SK-N-SH treated with all-trans-retinoic acid at 6 μM for 48 hours (cell line): ENCODE measurements around the gene SPATA20.

Source experiments
- ATAC-seq: fragments of 200-7000 bp; cut with Tn5 transposase; 3 replicates; pipeline ENCODE4 v1.9.1; 2020; ENCODE audit warnings: mild to moderate bottlenecking, moderate library complexity
- ARNTL ChIP-seq: fragments of 450-650 bp; formaldehyde crosslinking; IDR thresholded peaks from 2 replicates; pipeline ENCODE4 v1.5.0; 2020; ENCODE audit warnings: low read depth, mild to moderate bottlenecking, moderate library complexity, borderline replicate concordance
- BACH2 ChIP-seq: fragments of 250-450 bp; sonication (Bioruptor Pico); IDR thresholded peaks from 2 replicates; pipeline ENCODE4 v1.9.0; 2021; ENCODE audit warnings: mild to moderate bottlenecking, borderline replicate concordance
- CREB5 ChIP-seq: fragments of 250-450 bp; sonication (Bioruptor Pico); IDR thresholded peaks from 2 replicates; pipeline ENCODE4 v1.5.1; 2020; ENCODE audit warnings: low read depth, mild to moderate bottlenecking, moderate library complexity
- CSDC2 ChIP-seq: fragments of 250-450 bp; sonication (Bioruptor Pico); IDR thresholded peaks from 2 replicates; pipeline ENCODE4 v1.5.0; 2020; ENCODE audit warnings: mild to moderate bottlenecking, moderate library complexity
- ESRRG ChIP-seq: fragments of 250-450 bp; sonication (Bioruptor Pico); IDR thresholded peaks from 2 replicates; pipeline ENCODE4 v1.6.1; 2021; ENCODE audit warnings: mild to moderate bottlenecking
- GLIS3 ChIP-seq: fragments of 250-450 bp; sonication (Bioruptor Pico); IDR thresholded peaks from 2 replicates; pipeline ENCODE4 v1.5.0; 2020; ENCODE audit warnings: mild to moderate bottlenecking, moderate library complexity
- OSR1 ChIP-seq: fragments of 250-450 bp; sonication (Bioruptor Pico); IDR thresholded peaks from 2 replicates; pipeline ENCODE4 v1.8.0; 2022; ENCODE audit warnings: moderate library complexity, mild to moderate bottlenecking, inconsistent platforms
- PATZ1 ChIP-seq: fragments of 250-450 bp; sonication (Bioruptor Pico); IDR thresholded peaks from 2 replicates; pipeline ENCODE4 v1.8.0; 2020; ENCODE audit warnings: mild to moderate bottlenecking, moderate library complexity, borderline replicate concordance
- RARB ChIP-seq: fragments of 250-450 bp; sonication (Bioruptor Pico); IDR thresholded peaks from 2 replicates; pipeline ENCODE4 v1.8.0; 2021; ENCODE audit warnings: mild to moderate bottlenecking, moderate library complexity
- TCF4 ChIP-seq: fragments of 250-450 bp; sonication (Bioruptor Pico); IDR thresholded peaks from 2 replicates; pipeline ENCODE4 v1.8.0; 2021; ENCODE audit warnings: mild to moderate bottlenecking, moderate library complexity, borderline replicate concordance
- TOX ChIP-seq: fragments of 250-450 bp; sonication (Bioruptor Pico); IDR thresholded peaks from 2 replicates; pipeline ENCODE4 v1.8.0; 2021; ENCODE audit warnings: mild to moderate bottlenecking, moderate library complexity, borderline replicate concordance
- ZC3H10 ChIP-seq: fragments of 250-450 bp; sonication (Bioruptor Pico); IDR thresholded peaks from 2 replicates; pipeline ENCODE4 v1.5.1; 2021; ENCODE audit warnings: mild to moderate bottlenecking, moderate library complexity
- ZFP3 ChIP-seq: fragments of 250-450 bp; sonication (Bioruptor Pico); IDR thresholded peaks from 2 replicates; pipeline ENCODE4 v1.5.0; 2020; ENCODE audit warnings: mild to moderate bottlenecking, moderate library complexity
- ZFP30 ChIP-seq: fragments of 450-650 bp; formaldehyde crosslinking; IDR thresholded peaks from 2 replicates; pipeline ENCODE4 v1.5.0; 2022; ENCODE audit warnings: mild to moderate bottlenecking, moderate library complexity
- ZNF565 ChIP-seq: fragments of 450-650 bp; formaldehyde crosslinking; conservative IDR thresholded peaks from 2 replicates; pipeline ENCODE4 v1.5.0; 2020; ENCODE audit warnings: low read depth, mild to moderate bottlenecking, moderate library complexity
- ZNF70 ChIP-seq: fragments of 450-650 bp; formaldehyde crosslinking; IDR thresholded peaks from 2 replicates; pipeline ENCODE4 v1.5.0; 2020; ENCODE audit warnings: mild to moderate bottlenecking, moderate library complexity
- ZNF8 ChIP-seq: fragments of 450-650 bp; formaldehyde crosslinking; IDR thresholded peaks from 2 replicates; pipeline ENCODE4 v1.5.0; 2020; ENCODE audit warnings: mild to moderate bottlenecking, moderate library complexity
- TF ChIP-seq, protein P1 (sequence below): fragments of 250-450 bp; sonication (Bioruptor Pico); IDR thresholded peaks from 2 replicates; pipeline ENCODE4 v1.8.0; 2021; ENCODE audit warnings: low read depth, mild to moderate bottlenecking, moderate library complexity, borderline replicate concordance
- TF ChIP-seq, protein P2 (sequence below): fragments of 250-450 bp; sonication (Bioruptor Pico); IDR thresholded peaks from 2 replicates; pipeline ENCODE4 v1.5.0; 2020; ENCODE audit warnings: mild to moderate bottlenecking, moderate library complexity
- TF ChIP-seq, protein P3 (sequence below): fragments of 250-450 bp; sonication (Bioruptor Pico); IDR thresholded peaks from 2 replicates; pipeline ENCODE4 v1.5.1; 2021; ENCODE audit warnings: mild to moderate bottlenecking, moderate library complexity

SPATA20 gene

GRCh38 chr17:50541402-50541715, 5.6 kb upstream of the SPATA20 start (continued):
- no peak for TF ChIP-seq ZC3H10
- no peak for TF ChIP-seq RARB
- no peak for TF ChIP-seq ZNF565 (CRISPR knock-in tag)
- TF ChIP-seq ZNF70 (CRISPR knock-in tag): no peak
- TF ChIP-seq TCF4: no peak
- no peak for TF ChIP-seq ZNF8
- TF ChIP-seq BACH2 (CRISPR knock-in tag): no peak

GRCh38 chr17:50541716-50542688, 5.0 kb upstream of the SPATA20 start:
- peak; percentile 78; the same call in 1 of the 2 replicates for TF ChIP-seq PATZ1
- TF ChIP-seq, protein P1, sequence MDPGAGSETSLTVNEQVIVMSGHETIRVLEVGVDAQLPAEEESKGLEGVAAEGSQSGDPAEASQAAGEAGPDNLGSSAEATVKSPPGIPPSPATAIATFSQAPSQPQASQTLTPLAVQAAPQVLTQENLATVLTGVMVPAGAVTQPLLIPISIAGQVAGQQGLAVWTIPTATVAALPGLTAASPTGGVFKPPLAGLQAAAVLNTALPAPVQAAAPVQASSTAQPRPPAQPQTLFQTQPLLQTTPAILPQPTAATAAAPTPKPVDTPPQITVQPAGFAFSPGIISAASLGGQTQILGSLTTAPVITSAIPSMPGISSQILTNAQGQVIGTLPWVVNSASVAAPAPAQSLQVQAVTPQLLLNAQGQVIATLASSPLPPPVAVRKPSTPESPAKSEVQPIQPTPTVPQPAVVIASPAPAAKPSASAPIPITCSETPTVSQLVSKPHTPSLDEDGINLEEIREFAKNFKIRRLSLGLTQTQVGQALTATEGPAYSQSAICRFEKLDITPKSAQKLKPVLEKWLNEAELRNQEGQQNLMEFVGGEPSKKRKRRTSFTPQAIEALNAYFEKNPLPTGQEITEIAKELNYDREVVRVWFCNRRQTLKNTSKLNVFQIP: no peak
- peak; percentile 87 for ATAC-seq

- no peak for ATAC-seq
- TF ChIP-seq ZNF70 (CRISPR knock-in tag) (no peak), ZFP30 (CRISPR knock-in tag) (no peak), RARB (no peak), OSR1 (CRISPR knock-in tag) (no peak), ARNTL (CRISPR knock-in tag) (no peak), ESRRG (CRISPR knock-in tag) (no peak), TCF4 (no peak), BACH2 (CRISPR knock-in tag) (no peak), GLIS3 (CRISPR knock-in tag) (no peak), CREB5 (no peak), TOX (CRISPR knock-in tag) (no peak), ZFP3 (CRISPR knock-in tag) (no peak), ZNF565 (CRISPR knock-in tag) (no peak), CSDC2 (CRISPR knock-in tag) (no peak)
- TF ChIP-seq, protein P2, sequence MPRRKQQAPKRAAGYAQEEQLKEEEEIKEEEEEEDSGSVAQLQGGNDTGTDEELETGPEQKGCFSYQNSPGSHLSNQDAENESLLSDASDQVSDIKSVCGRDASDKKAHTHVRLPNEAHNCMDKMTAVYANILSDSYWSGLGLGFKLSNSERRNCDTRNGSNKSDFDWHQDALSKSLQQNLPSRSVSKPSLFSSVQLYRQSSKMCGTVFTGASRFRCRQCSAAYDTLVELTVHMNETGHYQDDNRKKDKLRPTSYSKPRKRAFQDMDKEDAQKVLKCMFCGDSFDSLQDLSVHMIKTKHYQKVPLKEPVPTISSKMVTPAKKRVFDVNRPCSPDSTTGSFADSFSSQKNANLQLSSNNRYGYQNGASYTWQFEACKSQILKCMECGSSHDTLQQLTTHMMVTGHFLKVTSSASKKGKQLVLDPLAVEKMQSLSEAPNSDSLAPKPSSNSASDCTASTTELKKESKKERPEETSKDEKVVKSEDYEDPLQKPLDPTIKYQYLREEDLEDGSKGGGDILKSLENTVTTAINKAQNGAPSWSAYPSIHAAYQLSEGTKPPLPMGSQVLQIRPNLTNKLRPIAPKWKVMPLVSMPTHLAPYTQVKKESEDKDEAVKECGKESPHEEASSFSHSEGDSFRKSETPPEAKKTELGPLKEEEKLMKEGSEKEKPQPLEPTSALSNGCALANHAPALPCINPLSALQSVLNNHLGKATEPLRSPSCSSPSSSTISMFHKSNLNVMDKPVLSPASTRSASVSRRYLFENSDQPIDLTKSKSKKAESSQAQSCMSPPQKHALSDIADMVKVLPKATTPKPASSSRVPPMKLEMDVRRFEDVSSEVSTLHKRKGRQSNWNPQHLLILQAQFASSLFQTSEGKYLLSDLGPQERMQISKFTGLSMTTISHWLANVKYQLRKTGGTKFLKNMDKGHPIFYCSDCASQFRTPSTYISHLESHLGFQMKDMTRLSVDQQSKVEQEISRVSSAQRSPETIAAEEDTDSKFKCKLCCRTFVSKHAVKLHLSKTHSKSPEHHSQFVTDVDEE (CRISPR knock-in tag): no peak
- TF ChIP-seq, protein P3, sequence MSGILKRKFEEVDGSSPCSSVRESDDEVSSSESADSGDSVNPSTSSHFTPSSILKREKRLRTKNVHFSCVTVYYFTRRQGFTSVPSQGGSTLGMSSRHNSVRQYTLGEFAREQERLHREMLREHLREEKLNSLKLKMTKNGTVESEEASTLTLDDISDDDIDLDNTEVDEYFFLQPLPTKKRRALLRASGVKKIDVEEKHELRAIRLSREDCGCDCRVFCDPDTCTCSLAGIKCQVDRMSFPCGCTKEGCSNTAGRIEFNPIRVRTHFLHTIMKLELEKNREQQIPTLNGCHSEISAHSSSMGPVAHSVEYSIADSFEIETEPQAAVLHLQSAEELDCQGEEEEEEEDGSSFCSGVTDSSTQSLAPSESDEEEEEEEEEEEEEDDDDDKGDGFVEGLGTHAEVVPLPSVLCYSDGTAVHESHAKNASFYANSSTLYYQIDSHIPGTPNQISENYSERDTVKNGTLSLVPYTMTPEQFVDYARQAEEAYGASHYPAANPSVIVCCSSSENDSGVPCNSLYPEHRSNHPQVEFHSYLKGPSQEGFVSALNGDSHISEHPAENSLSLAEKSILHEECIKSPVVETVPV: no peak
- TF ChIP-seq, protein P1: no peak
Measured at GRCh38 chr17:50542795-50543774, 3.9 kb upstream of the SPATA20 start.
